WTC11 (cell line): ENCODE measurements around the gene SEPTIN8. TPM values are rescaled to one million over a fixed set of nuclear protein-coding genes. Genes with fewer than 3 reads are reported as not detected.

Experiments used
- CBFB ChIP-seq: sonication (generic); formaldehyde crosslinking; IDR thresholded peaks from 2 replicates; pipeline ENCODE4 v1.8.1; 2022; ENCODE audit warnings: mild to moderate bottlenecking, low read depth, missing genetic modification reagents
- CREM ChIP-seq: sonication (generic); formaldehyde crosslinking; IDR thresholded peaks from 2 replicates; pipeline ENCODE4 v1.8.1; 2022; ENCODE audit warnings: mild to moderate bottlenecking, missing genetic modification reagents, moderate library complexity
- ELF4 ChIP-seq: sonication (generic); formaldehyde crosslinking; IDR thresholded peaks from 2 replicates; pipeline ENCODE4 v1.8.1; 2022; ENCODE audit warnings: low read depth, mild to moderate bottlenecking, moderate library complexity, missing genetic modification reagents
- ESRRA ChIP-seq: sonication (generic); formaldehyde crosslinking; IDR thresholded peaks from 2 replicates; pipeline ENCODE4 v1.8.1; 2022; ENCODE audit warnings: mild to moderate bottlenecking, missing genetic modification reagents, borderline replicate concordance
- IRF2 ChIP-seq: sonication (generic); formaldehyde crosslinking; IDR thresholded peaks from 2 replicates; pipeline ENCODE4 v1.8.0; 2022; ENCODE audit warnings: low read depth, missing genetic modification reagents, borderline replicate concordance
- JUN ChIP-seq: sonication (generic); formaldehyde crosslinking; IDR thresholded peaks from 2 replicates; pipeline ENCODE4 v1.8.0; 2023; ENCODE audit warnings: mild to moderate bottlenecking, missing genetic modification reagents
- KAT7 ChIP-seq: sonication (generic); formaldehyde crosslinking; IDR thresholded peaks from 2 replicates; pipeline ENCODE4 v1.8.1; 2023; ENCODE audit warnings: missing genetic modification reagents, mild to moderate bottlenecking, borderline replicate concordance
- MXD4 ChIP-seq: fragments of 250-450 bp; sonication (Bioruptor Pico); IDR thresholded peaks from 2 replicates; pipeline ENCODE4 v1.8.0; 2021; ENCODE audit warnings: mild to moderate bottlenecking, moderate library complexity, borderline replicate concordance
- MYBL2 ChIP-seq: sonication (generic); formaldehyde crosslinking; IDR thresholded peaks from 2 replicates; pipeline ENCODE4 v1.8.1; 2023; ENCODE audit warnings: mild to moderate bottlenecking, moderate library complexity, missing genetic modification reagents
- NR2C2 ChIP-seq: sonication (generic); formaldehyde crosslinking; IDR thresholded peaks from 2 replicates; pipeline ENCODE4 v1.8.0; 2022; ENCODE audit warnings: mild to moderate bottlenecking, missing genetic modification reagents
- OVOL2 ChIP-seq: fragments of 250-450 bp; sonication (Bioruptor Pico); IDR thresholded peaks from 2 replicates; pipeline ENCODE4 v1.9.0; 2021; ENCODE audit warnings: mild to moderate bottlenecking, borderline replicate concordance
- PRRX2 ChIP-seq: fragments of 250-450 bp; sonication (Bioruptor Pico); IDR thresholded peaks from 2 replicates; pipeline ENCODE4 v1.8.0; 2021; ENCODE audit warnings: mild to moderate bottlenecking
- SP1 ChIP-seq: sonication (generic); formaldehyde crosslinking; conservative IDR thresholded peaks from 2 replicates; pipeline ENCODE4 v1.8.1; 2022; ENCODE audit warnings: missing genetic modification reagents
- TCF7 ChIP-seq: sonication (generic); formaldehyde crosslinking; IDR thresholded peaks from 2 replicates; pipeline ENCODE4 v1.8.0; 2022; ENCODE audit warnings: mild to moderate bottlenecking, low read depth, missing genetic modification reagents, moderate library complexity
- TEAD1 ChIP-seq: sonication (generic); formaldehyde crosslinking; IDR thresholded peaks from 2 replicates; pipeline ENCODE4 v1.8.0; 2022; ENCODE audit warnings: mild to moderate bottlenecking, missing genetic modification reagents
- TEAD4 ChIP-seq: sonication (generic); formaldehyde crosslinking; IDR thresholded peaks from 2 replicates; pipeline ENCODE4 v1.8.0; 2022; ENCODE audit warnings: mild to moderate bottlenecking, missing genetic modification reagents
- TP53 ChIP-seq: sonication (generic); formaldehyde crosslinking; IDR thresholded peaks from 2 replicates; pipeline ENCODE4 v1.8.1; 2023; ENCODE audit warnings: mild to moderate bottlenecking, missing genetic modification reagents
- ZNF121 ChIP-seq: sonication (generic); formaldehyde crosslinking; IDR thresholded peaks from 2 replicates; pipeline ENCODE4 v1.8.0; 2023; ENCODE audit warnings: missing genetic modification reagents
- ZNF317 ChIP-seq: sonication (generic); formaldehyde crosslinking; IDR thresholded peaks from 2 replicates; pipeline ENCODE4 v1.8.1; 2023; ENCODE audit warnings: low read depth, mild to moderate bottlenecking, moderate library complexity, missing genetic modification reagents, borderline replicate concordance
- ZNF423 ChIP-seq: fragments of 250-450 bp; sonication (Bioruptor Pico); IDR thresholded peaks from 2 replicates; pipeline ENCODE4 v2.1.2; 2022; ENCODE audit warnings: mild to moderate bottlenecking, moderate library complexity
- total RNA-seq: library from RNA; stranded (reverse); gene quantifications from 3 replicates; pipeline ENCODE4 v1.2.3, GENCODE V29; 2021
- TF ChIP-seq, protein P1 (sequence below): fragments of 250-450 bp; sonication (Bioruptor Pico); IDR thresholded peaks from 2 replicates; pipeline ENCODE4 v1.9.0; 2021; ENCODE audit warnings: mild to moderate bottlenecking, borderline replicate concordance
- TF ChIP-seq, protein P2 (sequence below): fragments of 200-600 bp; IDR thresholded peaks from 2 replicates; pipeline ENCODE4 v1.8.0; 2022; ENCODE audit warnings: antibody characterized with exemption
- TF ChIP-seq, protein P3 (sequence below): sonication (generic); formaldehyde crosslinking; IDR thresholded peaks from 2 replicates; pipeline ENCODE4 v1.8.1; 2023; ENCODE audit warnings: mild to moderate bottlenecking, missing genetic modification reagents
- TF ChIP-seq, protein P4 (sequence below): sonication (generic); formaldehyde crosslinking; IDR thresholded peaks from 2 replicates; pipeline ENCODE4 v1.8.1; 2022; ENCODE audit warnings: low read depth, mild to moderate bottlenecking, moderate library complexity, missing genetic modification reagents, borderline replicate concordance
- TF ChIP-seq, protein P5 (sequence below): sonication (generic); formaldehyde crosslinking; IDR thresholded peaks from 2 replicates; pipeline ENCODE4 v1.8.1; 2022; ENCODE audit warnings: missing genetic modification reagents, borderline replicate concordance
- TF ChIP-seq, protein P6 (sequence below): fragments of 250-450 bp; sonication (Bioruptor Pico); IDR thresholded peaks from 2 replicates; pipeline ENCODE4 v2.1.2; 2022; ENCODE audit warnings: mild to moderate bottlenecking, moderate library complexity

SEPTIN8 gene
- total RNA-seq, 1 experiment from 2014 or later: 35.8 TPM

DNA sequence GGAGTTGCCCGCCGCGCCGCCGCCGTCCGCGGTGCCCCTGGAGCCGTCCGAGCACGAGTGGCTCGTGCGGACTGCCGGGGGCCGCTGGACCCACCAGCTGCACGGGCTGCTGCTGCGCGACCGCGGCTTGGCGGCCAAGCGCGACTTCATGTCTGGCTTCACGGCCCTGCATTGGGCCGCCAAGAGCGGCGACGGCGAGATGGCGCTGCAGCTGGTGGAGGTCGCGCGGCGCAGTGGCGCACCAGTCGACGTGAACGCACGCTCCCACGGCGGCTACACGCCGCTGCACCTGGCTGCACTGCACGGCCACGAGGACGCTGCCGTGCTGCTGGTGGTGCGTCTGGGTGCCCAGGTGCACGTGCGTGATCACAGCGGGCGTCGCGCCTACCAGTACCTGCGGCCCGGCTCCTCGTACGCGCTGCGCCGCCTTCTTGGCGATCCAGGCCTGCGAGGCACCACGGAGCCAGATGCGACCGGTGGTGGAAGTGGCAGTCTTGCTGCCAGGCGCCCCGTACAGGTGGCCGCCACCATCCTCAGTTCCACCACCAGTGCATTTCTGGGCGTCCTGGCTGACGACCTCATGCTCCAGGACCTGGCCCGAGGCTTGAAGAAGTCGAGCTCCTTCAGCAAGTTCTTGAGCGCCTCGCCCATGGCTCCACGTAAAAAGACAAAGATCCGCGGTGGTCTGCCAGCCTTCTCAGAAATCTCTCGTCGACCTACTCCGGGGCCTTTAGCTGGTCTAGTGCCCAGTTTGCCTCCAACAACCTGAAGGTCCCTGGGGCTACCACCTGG lies 37.7 kb upstream of the SEPTIN8 start (continued):
- TF ChIP-seq, protein P1, sequence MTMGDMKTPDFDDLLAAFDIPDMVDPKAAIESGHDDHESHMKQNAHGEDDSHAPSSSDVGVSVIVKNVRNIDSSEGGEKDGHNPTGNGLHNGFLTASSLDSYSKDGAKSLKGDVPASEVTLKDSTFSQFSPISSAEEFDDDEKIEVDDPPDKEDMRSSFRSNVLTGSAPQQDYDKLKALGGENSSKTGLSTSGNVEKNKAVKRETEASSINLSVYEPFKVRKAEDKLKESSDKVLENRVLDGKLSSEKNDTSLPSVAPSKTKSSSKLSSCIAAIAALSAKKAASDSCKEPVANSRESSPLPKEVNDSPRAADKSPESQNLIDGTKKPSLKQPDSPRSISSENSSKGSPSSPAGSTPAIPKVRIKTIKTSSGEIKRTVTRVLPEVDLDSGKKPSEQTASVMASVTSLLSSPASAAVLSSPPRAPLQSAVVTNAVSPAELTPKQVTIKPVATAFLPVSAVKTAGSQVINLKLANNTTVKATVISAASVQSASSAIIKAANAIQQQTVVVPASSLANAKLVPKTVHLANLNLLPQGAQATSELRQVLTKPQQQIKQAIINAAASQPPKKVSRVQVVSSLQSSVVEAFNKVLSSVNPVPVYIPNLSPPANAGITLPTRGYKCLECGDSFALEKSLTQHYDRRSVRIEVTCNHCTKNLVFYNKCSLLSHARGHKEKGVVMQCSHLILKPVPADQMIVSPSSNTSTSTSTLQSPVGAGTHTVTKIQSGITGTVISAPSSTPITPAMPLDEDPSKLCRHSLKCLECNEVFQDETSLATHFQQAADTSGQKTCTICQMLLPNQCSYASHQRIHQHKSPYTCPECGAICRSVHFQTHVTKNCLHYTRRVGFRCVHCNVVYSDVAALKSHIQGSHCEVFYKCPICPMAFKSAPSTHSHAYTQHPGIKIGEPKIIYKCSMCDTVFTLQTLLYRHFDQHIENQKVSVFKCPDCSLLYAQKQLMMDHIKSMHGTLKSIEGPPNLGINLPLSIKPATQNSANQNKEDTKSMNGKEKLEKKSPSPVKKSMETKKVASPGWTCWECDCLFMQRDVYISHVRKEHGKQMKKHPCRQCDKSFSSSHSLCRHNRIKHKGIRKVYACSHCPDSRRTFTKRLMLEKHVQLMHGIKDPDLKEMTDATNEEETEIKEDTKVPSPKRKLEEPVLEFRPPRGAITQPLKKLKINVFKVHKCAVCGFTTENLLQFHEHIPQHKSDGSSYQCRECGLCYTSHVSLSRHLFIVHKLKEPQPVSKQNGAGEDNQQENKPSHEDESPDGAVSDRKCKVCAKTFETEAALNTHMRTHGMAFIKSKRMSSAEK (CRISPR knock-in tag): no peak
- TF ChIP-seq KAT7 (CRISPR knock-in tag) (peak; percentile 47; the same call in 1 of the 2 replicates), MYBL2 (CRISPR knock-in tag) (no peak), SP1 (CRISPR knock-in tag) (no peak), ZNF317 (CRISPR knock-in tag) (no peak), TEAD1 (CRISPR knock-in tag) (peak; percentile 80; the same call in 1 of the 2 replicates), ESRRA (CRISPR knock-in tag) (peak; percentile 77), JUN (peak; percentile 77; the same call in 1 of the 2 replicates), TCF7 (CRISPR knock-in tag) (no peak), NR2C2 (CRISPR knock-in tag) (0 out of 2 replicates have a peak, but pooled peaks have one; percentile 34), PRRX2 (no peak), TEAD4 (CRISPR knock-in tag) (no peak), CBFB (peak; percentile 89; the same call in 1 of the 2 replicates), TP53 (CRISPR knock-in tag) (peak; percentile 82; the same call in 1 of the 2 replicates), ELF4 (CRISPR knock-in tag) (no peak), ZNF423 (CRISPR knock-in tag) (no peak), CREM (CRISPR knock-in tag) (no peak; the same call in 1 of the 2 replicates), OVOL2 (no peak), IRF2 (CRISPR knock-in tag) (no peak), MXD4 (CRISPR knock-in tag) (no peak), ZNF121 (CRISPR knock-in tag) (peak; percentile 67; the same call in 1 of the 2 replicates)
- TF ChIP-seq, protein P2, sequence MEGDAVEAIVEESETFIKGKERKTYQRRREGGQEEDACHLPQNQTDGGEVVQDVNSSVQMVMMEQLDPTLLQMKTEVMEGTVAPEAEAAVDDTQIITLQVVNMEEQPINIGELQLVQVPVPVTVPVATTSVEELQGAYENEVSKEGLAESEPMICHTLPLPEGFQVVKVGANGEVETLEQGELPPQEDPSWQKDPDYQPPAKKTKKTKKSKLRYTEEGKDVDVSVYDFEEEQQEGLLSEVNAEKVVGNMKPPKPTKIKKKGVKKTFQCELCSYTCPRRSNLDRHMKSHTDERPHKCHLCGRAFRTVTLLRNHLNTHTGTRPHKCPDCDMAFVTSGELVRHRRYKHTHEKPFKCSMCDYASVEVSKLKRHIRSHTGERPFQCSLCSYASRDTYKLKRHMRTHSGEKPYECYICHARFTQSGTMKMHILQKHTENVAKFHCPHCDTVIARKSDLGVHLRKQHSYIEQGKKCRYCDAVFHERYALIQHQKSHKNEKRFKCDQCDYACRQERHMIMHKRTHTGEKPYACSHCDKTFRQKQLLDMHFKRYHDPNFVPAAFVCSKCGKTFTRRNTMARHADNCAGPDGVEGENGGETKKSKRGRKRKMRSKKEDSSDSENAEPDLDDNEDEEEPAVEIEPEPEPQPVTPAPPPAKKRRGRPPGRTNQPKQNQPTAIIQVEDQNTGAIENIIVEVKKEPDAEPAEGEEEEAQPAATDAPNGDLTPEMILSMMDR: no peak
- TF ChIP-seq, protein P3, sequence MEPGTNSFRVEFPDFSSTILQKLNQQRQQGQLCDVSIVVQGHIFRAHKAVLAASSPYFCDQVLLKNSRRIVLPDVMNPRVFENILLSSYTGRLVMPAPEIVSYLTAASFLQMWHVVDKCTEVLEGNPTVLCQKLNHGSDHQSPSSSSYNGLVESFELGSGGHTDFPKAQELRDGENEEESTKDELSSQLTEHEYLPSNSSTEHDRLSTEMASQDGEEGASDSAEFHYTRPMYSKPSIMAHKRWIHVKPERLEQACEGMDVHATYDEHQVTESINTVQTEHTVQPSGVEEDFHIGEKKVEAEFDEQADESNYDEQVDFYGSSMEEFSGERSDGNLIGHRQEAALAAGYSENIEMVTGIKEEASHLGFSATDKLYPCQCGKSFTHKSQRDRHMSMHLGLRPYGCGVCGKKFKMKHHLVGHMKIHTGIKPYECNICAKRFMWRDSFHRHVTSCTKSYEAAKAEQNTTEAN (CRISPR knock-in tag): peak; percentile 18; the same call in 1 of the 2 replicates
- TF ChIP-seq, protein P4, sequence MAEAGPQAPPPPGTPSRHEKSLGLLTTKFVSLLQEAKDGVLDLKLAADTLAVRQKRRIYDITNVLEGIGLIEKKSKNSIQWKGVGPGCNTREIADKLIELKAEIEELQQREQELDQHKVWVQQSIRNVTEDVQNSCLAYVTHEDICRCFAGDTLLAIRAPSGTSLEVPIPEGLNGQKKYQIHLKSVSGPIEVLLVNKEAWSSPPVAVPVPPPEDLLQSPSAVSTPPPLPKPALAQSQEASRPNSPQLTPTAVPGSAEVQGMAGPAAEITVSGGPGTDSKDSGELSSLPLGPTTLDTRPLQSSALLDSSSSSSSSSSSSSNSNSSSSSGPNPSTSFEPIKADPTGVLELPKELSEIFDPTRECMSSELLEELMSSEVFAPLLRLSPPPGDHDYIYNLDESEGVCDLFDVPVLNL (CRISPR knock-in tag): no peak
- TF ChIP-seq, protein P5, sequence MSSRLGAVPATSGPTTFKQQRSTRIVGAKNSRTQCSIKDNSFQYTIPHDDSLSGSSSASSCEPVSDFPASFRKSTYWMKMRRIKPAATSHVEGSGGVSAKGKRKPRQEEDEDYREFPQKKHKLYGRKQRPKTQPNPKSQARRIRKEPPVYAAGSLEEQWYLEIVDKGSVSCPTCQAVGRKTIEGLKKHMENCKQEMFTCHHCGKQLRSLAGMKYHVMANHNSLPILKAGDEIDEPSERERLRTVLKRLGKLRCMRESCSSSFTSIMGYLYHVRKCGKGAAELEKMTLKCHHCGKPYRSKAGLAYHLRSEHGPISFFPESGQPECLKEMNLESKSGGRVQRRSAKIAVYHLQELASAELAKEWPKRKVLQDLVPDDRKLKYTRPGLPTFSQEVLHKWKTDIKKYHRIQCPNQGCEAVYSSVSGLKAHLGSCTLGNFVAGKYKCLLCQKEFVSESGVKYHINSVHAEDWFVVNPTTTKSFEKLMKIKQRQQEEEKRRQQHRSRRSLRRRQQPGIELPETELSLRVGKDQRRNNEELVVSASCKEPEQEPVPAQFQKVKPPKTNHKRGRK: no peak
- TF ChIP-seq, protein P6, sequence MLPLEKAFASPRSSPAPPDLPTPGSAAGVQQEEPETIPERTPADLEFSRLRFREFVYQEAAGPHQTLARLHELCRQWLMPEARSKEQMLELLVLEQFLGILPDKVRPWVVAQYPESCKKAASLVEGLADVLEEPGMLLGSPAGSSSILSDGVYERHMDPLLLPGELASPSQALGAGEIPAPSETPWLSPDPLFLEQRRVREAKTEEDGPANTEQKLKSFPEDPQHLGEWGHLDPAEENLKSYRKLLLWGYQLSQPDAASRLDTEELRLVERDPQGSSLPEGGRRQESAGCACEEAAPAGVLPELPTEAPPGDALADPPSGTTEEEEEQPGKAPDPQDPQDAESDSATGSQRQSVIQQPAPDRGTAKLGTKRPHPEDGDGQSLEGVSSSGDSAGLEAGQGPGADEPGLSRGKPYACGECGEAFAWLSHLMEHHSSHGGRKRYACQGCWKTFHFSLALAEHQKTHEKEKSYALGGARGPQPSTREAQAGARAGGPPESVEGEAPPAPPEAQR: no peak
